Endometrial microvascular endothelial cells (primary cell): ENCODE measurements around the gene TNK2. TPM values are rescaled to one million over a fixed set of nuclear protein-coding genes. Genes with fewer than 3 reads are reported as not detected.

ENCODE experiments used
- in situ Hi-C: cut with HindIII; loops from 2 replicates; pipeline ENCODE4 v1.10.0; 2017; ENCODE audit warnings: low sequenced_read_pairs, low pct_unique_long_range_greater_than_20kb; ENCODE audit errors: inconsistent ontology term
- total RNA-seq: library from RNA; depleted of rRNA; stranded (reverse); fragments of >200 nt; gene quantifications from one replicate; pipeline ENCODE4 v1.2.3, GENCODE V29; 2015; ENCODE audit errors: inconsistent ontology term

Gene TNK2
- total RNA-seq, 1 donor from 2014 or later, result 10.6 TPM

DNA sequence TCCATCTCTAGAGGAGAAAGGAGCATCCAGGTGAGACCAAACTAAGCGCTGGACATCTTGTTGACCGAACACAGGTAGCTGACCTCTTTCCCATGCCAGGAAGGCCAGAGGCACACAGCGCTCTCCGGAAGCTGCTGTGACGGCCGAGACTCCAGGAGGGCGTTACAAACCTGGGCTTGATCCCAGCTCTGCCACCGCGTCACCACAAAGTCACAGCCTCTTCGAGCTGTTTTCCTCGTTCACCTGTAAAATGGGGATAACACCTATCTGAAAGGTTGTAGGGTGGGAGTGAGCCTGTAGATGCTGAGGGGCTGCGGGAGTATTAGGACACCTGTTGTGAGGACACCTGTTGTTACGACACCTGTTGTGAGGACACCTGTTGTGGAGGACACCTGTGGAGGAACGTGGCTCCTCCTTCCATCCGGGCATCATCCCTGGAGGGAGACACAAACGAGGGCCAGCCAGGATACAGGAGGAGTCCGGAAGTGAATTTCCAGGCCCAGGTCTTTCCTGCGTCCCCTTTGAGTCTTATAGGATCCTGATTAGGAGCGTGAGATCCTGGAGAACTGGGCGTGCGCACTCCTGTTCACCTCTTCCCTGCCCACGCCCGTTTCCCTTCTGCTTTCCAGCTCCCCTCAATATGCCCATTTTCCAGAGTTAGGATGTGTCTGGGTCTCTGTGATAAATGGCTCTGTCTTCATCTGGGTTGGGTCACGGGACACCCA, 94.3 kb downstream of the TNK2 start:
- in situ Hi-C loops, result no loop called here

Other genes starting within 250 kb of the TNK2 start
- gene MUC20, start 187.6 kb downstream of the TNK2 start, total RNA-seq, result 0.37 TPM
- not detected for gene MUC4, start 96.6 kb downstream of the TNK2 start, total RNA-seq
- 83.1 TPM for gene TFRC, start 173.5 kb upstream of the TNK2 start, total RNA-seq